NOMO-1 (cell line): ENCODE results near the gene CACTIN.
"Not testable (repeated sequence)": the region's sequence is repeated elsewhere in the genome, so short reads cannot be mapped to it uniquely, and the experiment has no call there.

Experiments
- DNase-seq, 2 experiments: peaks; one replicate each; lab custom pipeline; 2025; ENCODE audit not compliant: unreplicated experiment in 2 of 2; lab: John Stamatoyannopoulos, UW

Gene CACTIN

DNA sequence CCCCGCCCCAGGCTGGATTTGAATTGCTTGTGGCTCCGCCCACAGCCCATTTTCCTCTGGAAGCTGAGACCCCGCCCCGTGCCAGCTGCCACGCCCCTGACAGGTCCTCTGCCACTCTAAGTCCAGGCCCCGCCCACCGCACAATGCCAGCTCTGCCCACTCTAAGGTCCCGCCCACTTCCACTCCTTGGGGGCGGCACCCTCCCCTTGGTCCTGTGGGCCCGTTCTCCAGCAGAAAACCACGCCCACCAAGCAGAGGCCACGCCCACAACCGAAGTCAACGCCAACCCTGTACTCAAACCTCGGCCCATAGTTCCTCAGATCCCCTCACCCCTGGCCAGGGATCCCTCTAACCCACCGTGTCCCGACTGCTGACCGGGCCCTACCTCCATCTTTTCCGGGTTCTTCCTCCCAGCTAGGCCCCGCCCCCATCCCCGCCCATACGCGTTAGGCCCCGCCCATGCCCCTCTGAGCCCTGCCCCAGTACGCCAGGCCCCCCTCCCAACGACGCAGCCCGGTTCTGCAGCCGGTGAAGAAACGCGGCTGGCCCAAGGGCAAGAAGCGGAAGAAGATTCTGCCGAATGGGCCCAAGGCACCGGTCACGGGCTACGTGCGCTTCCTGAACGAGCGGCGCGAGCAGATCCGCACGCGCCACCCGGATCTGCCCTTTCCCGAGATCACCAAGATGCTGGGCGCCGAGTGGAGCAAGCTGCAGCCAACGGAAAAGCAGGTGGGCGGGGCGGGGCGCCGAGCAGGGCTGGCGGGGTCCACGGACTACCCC lies 52.5 kb downstream of the CACTIN start:
- peak; percentile 83 to 90 for DNase-seq

DNA sequence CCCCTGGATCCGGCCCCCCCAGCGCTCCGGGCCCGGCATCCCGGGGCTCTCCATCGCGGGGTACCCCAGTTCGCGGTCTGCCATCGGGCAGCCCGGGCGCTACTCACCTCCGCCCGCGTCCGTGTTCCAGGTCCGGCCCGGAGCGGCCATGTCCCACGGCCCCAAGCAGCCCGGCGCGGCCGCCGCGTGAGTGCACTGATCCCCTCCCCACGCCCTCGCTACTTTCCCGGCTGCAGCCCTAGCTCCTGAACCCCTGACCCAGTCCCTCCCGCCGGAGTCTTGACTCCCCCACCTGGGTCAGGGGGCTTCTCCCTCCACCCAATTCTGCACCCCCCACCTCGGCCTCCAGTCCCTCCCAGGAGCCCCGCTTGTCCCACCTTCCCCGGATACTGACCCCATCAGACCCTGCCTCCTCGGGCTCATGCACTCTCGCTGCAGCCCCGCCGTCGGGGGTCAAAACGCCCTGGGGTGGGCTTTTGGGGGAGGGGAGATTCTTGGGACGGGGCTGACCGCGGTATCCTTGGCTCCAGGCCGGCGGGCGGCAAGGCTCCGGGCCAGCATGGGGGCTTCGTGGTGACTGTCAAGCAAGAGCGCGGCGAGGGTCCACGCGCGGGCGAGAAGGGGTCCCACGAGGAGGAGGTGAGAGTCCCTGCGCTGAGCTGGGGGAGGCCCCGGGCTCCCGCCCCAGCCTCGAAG lies 53.3 kb downstream of the CACTIN start:
- no peak for DNase-seq

- no peak for DNase-seq
Observed at GRCh38 chr19:3572855-3573161, 53.8 kb downstream of the CACTIN start, which contains the start of gene HMG20B. Gene HMG20B (plus strand): TSS chr19:3572944. CDS start chr19:3573310, 366 bp downstream.

DNA sequence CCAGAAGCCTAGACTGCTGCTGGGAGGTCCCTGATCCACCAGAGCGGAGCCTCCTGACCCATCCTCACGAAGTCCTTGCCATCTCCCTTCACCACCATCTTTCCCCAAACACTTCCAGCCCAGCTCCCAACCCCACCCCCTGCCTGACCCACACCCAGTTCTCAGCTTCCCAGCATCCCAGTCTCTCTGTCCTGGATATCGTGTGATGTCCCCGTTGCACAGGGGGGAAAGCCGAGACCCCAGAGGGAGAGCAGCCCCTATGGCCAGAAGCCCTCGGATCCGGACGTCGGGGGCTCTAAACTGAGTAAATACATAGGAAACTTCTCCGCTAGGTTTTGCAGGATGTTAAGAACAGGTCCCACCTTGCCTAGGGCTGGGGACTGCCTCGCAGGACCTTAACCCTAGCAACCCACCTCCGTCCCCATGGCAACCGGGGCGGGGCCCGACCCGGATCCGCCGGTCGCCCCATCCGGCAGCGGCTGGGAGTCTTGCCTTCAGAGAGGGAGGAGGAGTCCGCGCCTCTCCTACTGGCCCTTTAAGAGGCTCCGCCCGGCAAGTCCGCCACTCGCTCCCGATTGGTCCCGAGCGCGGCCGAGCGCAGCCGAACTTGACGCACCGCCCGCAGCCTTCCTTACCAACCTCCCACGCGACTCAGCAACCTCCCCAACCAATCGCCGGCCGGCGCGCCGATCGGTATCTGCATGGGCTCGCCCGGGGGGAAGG lies 54.3 kb downstream of the CACTIN start:
- DNase-seq = peak; percentile 99

DNA sequence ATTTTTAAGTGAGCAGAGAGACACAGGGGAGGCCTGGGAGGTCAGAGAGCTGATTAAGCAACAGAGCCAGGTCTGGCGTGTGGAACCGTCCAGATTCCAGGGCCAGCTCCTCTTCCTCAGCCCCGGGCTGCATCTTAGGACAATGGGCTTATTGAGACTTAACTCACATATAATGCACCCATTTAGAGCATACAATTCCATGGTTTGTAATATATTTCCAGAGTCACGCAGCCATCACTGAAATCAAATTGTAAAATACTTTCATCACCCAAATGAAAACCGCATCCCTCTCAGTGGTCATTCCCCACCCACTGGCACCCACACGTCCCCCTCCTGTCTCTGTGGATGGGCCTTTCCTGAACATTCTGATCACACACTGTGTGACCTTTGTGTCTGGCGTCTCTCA lies 56.0 kb downstream of the CACTIN start:
- DNase-seq = no peak

DNA sequence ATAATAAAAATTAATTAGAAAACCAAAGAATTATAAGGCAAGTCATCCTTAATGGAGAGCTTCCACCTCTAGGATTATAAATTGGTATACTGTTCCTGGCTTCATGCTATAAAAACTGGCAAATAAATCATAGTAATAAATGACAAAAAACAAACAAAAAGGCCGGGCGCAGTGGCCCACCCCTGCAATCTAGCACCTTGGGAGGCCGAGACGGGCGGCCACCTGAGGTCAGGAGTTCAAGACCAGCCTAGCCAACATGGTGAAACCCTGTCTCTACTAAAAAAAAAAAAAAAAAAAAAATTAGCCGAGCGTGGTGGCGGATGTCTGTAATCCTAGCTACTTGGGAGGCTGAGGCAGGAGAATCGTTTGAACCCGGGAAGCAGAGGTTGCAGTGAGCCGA lies 56.5 kb downstream of the CACTIN start:
- not testable (repeated sequence) for DNase-seq

GRCh38 chr19:3565139-3565538 lies 61.5 kb downstream of the CACTIN start:
- no peak for DNase-seq

DNA sequence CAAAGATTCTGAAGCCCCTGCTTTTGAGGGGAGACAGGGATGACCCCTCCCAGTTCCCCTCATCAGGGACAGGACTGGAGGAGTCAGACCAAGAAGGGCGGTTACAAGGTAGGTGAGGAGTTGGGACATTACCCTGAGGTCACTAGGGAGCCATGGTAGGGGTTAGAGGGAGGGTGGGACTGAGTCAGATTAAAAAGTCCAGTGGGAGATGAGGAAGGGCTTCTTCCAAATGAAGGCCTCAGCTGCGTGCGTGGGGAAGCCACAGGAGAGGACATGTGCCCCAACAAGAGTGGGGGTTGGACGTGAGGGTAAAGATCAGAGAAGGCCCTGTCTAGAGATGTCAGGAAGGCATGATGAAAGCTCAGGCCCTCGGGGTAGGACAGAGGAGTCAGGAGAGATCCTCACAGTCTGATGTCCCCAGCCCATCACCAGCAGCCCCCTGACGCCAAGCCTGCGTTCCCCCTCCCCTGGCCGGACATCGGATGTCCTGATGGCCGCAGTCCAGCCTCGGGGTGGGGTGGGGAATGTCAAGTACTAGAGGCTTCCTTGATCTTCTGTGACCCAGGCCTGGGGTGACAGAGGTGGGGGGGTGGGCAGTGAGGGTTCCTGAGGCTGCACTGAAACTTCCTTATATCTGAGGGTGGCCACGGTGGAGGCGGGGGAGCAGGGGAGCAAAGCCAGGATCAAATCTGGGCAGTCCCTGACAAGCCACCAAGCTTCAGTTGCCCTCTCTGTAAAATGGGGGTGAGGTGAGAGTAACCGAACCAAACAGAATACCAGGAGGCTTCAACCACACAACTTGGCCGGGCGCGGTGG lies 62.7 kb downstream of the CACTIN start:
- DNase-seq = no peak
